ENCODE results near the gene LGR4.
"Not testable (repeated sequence)": the region's sequence is repeated elsewhere in the genome, so short reads cannot be mapped to it uniquely, and the experiment has no call there.

LGR4 gene

DNA sequence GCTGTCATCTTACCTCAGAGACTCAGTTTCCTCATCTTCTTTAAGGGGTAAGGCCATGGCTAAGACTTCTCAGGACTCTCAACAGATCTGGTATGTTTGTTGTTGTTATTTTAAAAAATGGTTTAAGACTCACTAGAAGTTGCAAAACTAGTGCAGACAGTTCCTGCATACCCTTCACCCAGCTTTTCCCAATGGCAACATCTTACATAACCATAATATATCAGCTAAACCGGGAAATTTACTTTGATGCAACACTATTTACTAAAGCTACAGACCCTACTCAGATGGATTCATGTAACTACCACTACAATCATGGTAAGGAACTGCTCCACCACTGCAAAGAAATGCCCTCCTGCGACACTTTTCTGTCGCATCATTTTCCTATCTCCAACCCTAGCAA is 20.4 kb downstream of the LGR4 start:
- Mint-ChIP-seq H3K27ac (no peak overlapping the region), H3K9me3 (no peaks in the 10 kb centered on the region), H3K27me3 (no peaks in the 10 kb centered on the region), H3K4me1 (no peaks in the 10 kb centered on the region), H3K4me3 (no peak overlapping the region), H3K36me3 (no peaks in the 10 kb centered on the region)

- Mint-ChIP-seq H3K36me3 (no peaks in the 10 kb centered on the region), H3K9me3 (no peaks in the 10 kb centered on the region), H3K27me3 (no peaks in the 10 kb centered on the region), H3K27ac (no peak overlapping the region), H3K4me1 (no peaks in the 10 kb centered on the region), H3K4me3 (no peak overlapping the region)
Measured at GRCh38 chr11:27451244-27451965, 21.2 kb downstream of the LGR4 start.

DNA sequence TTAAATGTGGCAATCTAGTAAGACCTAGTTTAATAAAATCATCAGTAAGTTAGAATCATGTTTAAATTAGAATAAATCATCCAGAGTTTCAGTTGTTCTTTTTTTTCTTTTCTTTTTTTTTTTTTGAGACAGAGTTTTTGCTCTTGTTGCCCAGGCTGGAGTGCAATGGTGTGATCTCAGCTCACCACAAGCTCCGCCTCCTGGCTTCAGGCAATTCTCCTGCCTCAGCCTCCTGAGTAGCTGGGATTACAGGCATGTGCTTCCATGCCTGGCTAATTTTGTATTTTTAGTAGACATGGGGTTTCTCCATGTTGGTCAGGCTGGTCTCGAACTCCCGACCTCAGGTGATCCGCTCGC is 24.4 kb downstream of the LGR4 start:
- not testable (repeated sequence) for H3K9me3 Mint-ChIP-seq, H3K4me3 Mint-ChIP-seq, H3K4me1 Mint-ChIP-seq, H3K36me3 Mint-ChIP-seq, H3K27ac Mint-ChIP-seq, H3K27me3 Mint-ChIP-seq

DNA sequence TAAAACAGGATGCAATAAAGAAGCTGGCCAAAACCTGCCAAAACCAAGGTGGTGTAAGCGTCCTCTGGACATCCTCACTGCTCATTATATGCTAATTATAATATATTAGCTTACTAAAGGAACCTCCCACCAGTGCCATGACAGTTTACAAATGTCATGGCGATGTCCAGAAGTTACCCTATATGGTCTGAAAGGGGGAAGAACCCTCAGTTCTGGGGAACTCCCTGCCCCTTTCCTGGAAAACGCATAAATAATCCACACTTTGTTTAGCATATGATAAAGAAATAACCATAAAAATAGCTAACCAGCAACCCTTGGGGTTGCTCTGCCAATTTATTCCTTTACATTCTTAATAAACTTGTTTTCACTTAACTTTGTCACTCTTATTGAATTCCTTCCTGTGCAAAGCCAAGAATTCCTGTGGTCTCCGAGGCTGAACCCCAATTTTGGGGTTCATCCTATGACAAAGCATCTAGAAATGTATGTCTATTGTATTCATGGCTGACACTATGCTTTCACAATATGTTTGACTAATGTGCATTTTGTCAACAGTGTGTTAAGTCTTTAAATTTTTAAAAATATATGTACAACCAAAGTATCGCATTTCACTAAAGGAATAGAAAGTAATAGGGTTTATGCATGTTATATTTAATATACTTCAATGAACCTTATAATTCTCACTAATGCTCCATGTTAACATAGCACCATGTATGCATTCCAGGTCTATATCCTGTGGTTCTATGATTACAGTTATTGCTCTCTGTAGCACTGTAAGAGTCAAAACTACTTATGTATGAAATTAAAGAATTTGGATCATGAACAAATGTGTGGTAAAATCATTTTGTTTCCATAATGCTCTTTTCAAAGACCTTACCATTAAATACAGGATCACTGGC is 25.1 kb downstream of the LGR4 start:
- H3K27ac Mint-ChIP-seq, result no peak overlapping the region
- H3K9me3 Mint-ChIP-seq, result no peaks in the 10 kb centered on the region
- H3K4me3 Mint-ChIP-seq, result no peak overlapping the region
- H3K36me3 Mint-ChIP-seq, result no peaks in the 10 kb centered on the region
- peaks cover 2% of the 10 kb centered on the region for H3K27me3 Mint-ChIP-seq
- no peaks in the 10 kb centered on the region for H3K4me1 Mint-ChIP-seq

DNA sequence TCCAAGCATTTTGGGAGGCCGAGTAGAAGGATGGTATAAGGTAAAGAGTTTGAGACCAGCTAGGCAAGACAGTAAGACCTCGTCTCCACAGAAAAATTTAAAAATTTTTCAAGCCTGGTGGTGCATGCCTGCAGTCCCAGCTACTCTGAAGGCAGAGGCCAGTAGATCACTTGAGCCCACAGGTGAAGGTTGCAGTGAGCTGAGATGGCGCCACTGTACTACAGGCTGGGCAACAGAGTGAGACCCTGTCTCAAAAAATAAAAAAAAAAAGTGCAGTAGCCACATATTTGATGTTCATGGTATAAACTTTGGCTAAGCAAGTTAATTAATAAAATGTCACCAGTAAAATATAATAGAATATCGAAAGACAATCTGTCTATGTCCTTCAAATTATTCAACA is 27.0 kb downstream of the LGR4 start:
- no peaks in the 10 kb centered on the region for H3K36me3 Mint-ChIP-seq
- no peak overlapping the region for H3K4me3 Mint-ChIP-seq
- H3K27ac Mint-ChIP-seq, result no peak overlapping the region
- H3K9me3 Mint-ChIP-seq, result no peaks in the 10 kb centered on the region
- peaks cover 9% of the 10 kb centered on the region for H3K27me3 Mint-ChIP-seq
- H3K4me1 Mint-ChIP-seq, result no peaks in the 10 kb centered on the region

- no peaks in the 10 kb centered on the region for H3K36me3 Mint-ChIP-seq
- H3K4me3 Mint-ChIP-seq, result no peak overlapping the region
- peaks cover 9% of the 10 kb centered on the region for H3K27me3 Mint-ChIP-seq
- no peak overlapping the region for H3K27ac Mint-ChIP-seq
- no peaks in the 10 kb centered on the region for H3K9me3 Mint-ChIP-seq
- H3K4me1 Mint-ChIP-seq, result no peaks in the 10 kb centered on the region
Measured at GRCh38 chr11:27444801-27445215, 27.8 kb downstream of the LGR4 start.

- peaks cover 9% of the 10 kb centered on the region for H3K27me3 Mint-ChIP-seq
- no peak overlapping the region for H3K4me3 Mint-ChIP-seq
- H3K27ac Mint-ChIP-seq, result no peak overlapping the region
- H3K9me3 Mint-ChIP-seq, result no peaks in the 10 kb centered on the region
- no peaks in the 10 kb centered on the region for H3K4me1 Mint-ChIP-seq
- H3K36me3 Mint-ChIP-seq, result no peaks in the 10 kb centered on the region
Measured at GRCh38 chr11:27443746-27444507, 28.7 kb downstream of the LGR4 start.

DNA sequence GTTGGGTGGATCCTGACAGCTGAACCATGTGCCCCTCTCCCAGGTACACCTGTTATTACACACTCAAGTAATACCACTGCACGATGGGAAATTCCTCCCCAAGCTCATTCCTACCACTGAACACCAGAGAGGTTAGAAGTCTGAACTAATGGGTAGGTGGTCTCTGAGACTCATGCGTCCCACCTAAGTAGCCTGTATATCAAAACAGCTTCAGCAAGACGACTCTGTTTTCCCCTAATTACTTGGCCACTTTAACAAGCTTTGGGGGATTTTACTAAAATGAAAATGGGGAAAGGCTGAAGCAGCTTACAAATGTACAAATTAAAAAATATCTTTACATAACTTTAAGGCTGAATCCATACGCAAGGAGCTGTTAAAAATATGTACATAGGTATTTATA is 29.4 kb downstream of the LGR4 start:
- Mint-ChIP-seq H3K36me3 (no peaks in the 10 kb centered on the region), H3K27me3 (peaks cover 9% of the 10 kb centered on the region), H3K9me3 (no peaks in the 10 kb centered on the region), H3K4me1 (no peaks in the 10 kb centered on the region), H3K4me3 (no peak overlapping the region), H3K27ac (no peak overlapping the region)

DNA sequence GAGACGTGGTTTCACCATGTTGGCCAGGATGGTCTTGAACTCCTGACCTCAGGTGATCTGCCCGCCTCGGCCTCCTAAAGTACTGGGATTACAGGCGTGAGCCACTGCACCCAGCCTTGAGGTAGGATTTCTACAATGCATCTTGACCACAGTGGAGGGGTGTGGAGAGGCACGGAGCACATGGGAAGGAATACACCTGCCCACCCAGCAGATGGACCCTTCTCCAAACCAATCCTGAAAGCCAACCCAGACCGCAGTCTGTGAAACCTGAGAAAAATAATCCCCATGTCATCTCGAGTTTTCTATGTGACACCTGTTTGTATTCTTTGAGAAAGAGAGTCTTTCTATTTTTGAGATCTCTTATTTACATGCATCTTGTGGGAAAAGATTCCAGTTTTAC is 32.5 kb downstream of the LGR4 start:
- Mint-ChIP-seq H3K36me3 (no peaks in the 10 kb centered on the region), H3K9me3 (no peaks in the 10 kb centered on the region), H3K27me3 (peaks cover 9% of the 10 kb centered on the region), H3K4me3 (no peak overlapping the region), H3K27ac (no peak overlapping the region), H3K4me1 (no peaks in the 10 kb centered on the region)

DNA sequence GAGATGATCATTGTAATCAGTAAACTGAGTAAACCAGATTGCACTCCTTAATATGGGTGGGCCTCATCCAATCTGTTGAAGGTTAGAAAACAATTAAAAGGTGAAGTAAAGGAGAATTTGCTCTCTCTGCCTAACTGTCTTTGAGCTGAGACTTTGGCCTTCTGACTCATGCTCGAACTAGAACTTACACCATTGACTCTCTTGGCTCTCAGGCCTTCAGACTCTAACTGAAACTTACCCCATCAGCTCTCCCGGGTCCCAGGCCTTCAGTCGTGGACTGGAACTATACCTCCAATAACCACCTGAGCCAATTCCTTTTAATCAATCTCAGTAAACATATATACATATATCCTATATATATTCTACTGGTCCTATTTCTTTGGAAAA is 34.0 kb downstream of the LGR4 start:
- H3K9me3 Mint-ChIP-seq, result no peaks in the 10 kb centered on the region
- H3K4me1 Mint-ChIP-seq, result no peaks in the 10 kb centered on the region
- no peaks in the 10 kb centered on the region for H3K36me3 Mint-ChIP-seq
- H3K27me3 Mint-ChIP-seq, result peaks cover 8% of the 10 kb centered on the region
- no peak overlapping the region for H3K27ac Mint-ChIP-seq
- no peak overlapping the region for H3K4me3 Mint-ChIP-seq

DNA sequence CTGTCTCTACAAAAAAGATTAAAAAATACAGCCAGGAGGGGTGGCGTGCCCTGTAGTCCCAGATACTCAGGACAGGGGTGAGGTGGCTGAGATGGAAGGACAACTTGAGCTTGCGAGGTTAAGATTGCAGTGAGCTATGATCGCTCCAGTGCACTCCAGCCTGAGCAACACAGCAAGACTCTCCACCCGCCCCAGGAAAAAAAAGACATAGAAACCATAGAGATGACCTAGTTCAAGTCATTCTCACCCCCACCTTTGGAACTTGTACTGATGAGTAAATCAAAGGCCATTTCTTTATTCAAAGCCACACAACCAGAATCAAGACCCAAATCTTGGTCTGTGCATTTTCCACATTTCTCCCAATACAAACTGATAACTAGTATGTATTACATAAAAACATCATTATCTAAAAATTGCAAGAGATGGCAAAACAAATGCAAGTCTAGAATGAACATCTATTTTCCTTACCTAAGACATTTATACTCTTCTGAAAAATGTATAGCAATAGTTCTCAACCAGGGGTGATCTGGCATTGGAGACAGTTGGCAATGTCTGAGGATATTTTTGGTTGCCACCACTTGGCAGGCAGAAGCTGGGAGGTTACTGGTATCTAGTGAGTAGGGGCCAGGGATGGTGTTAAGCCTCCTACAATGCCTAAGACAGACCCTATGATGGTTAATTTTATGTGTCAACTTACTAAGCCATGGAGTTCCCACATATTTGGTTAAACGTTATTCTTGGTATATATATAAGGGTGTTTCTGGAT is 34.6 kb downstream of the LGR4 start:
- Mint-ChIP-seq H3K4me1 (no peaks in the 10 kb centered on the region), H3K36me3 (no peaks in the 10 kb centered on the region), H3K4me3 (no peak overlapping the region), H3K27me3 (peaks cover 9% of the 10 kb centered on the region), H3K9me3 (no peaks in the 10 kb centered on the region), H3K27ac (no peak overlapping the region)

- H3K9me3 Mint-ChIP-seq, result no peaks in the 10 kb centered on the region
- no peaks in the 10 kb centered on the region for H3K4me1 Mint-ChIP-seq
- H3K36me3 Mint-ChIP-seq, result no peaks in the 10 kb centered on the region
- H3K4me3 Mint-ChIP-seq, result no peak overlapping the region
- no peak overlapping the region for H3K27ac Mint-ChIP-seq
- peaks cover 8% of the 10 kb centered on the region for H3K27me3 Mint-ChIP-seq
Measured at GRCh38 chr11:27436916-27437315, 35.7 kb downstream of the LGR4 start.

GRCh38 chr11:27433742-27434141 is 38.8 kb downstream of the LGR4 start:
- H3K27me3 Mint-ChIP-seq, result peaks cover 1% of the 10 kb centered on the region
- no peaks in the 10 kb centered on the region for H3K9me3 Mint-ChIP-seq
- no peak overlapping the region for H3K27ac Mint-ChIP-seq
- H3K4me3 Mint-ChIP-seq, result no peak overlapping the region
- no peaks in the 10 kb centered on the region for H3K36me3 Mint-ChIP-seq
- H3K4me1 Mint-ChIP-seq, result no peaks in the 10 kb centered on the region

DNA sequence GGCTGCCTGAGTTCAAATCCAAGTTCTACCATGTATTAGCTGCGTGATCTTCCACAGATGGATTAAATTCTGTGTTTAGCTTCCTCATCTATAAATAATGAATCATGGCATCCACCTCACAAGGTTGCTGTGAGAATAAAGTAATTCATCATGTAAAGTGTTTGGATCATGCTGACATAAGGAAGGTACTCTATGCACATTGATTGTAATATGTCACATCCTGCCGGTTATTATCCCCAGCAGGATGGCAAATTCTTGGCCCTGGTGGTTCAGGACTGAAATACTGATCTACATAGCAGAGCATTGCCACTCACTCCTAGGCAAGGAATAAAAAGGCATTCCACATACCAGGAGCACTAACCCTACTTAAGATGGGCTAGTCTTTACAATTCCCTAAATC is 40.8 kb downstream of the LGR4 start:
- no peak overlapping the region for H3K4me3 Mint-ChIP-seq
- H3K4me1 Mint-ChIP-seq, result no peaks in the 10 kb centered on the region
- no peak overlapping the region for H3K27ac Mint-ChIP-seq
- peaks cover 1% of the 10 kb centered on the region for H3K27me3 Mint-ChIP-seq
- no peaks in the 10 kb centered on the region for H3K9me3 Mint-ChIP-seq
- no peaks in the 10 kb centered on the region for H3K36me3 Mint-ChIP-seq

- Mint-ChIP-seq H3K36me3 (no peaks in the 10 kb centered on the region), H3K27ac (no peak overlapping the region), H3K4me1 (no peaks in the 10 kb centered on the region), H3K4me3 (no peak overlapping the region), H3K9me3 (no peaks in the 10 kb centered on the region), H3K27me3 (peaks cover 1% of the 10 kb centered on the region)
Measured at GRCh38 chr11:27429761-27430393, 42.7 kb downstream of the LGR4 start.

Measured in activated naive CD4-positive, alpha-beta T cell treated with anti-CD3 and anti-CD28 coated beads, Interleukin-2, amount 50 U/mL, for 24 hours (primary cell).